HG02610 (cell line): Measurements from ENCODE around the gene HNRNPUL1.
"Not testable (repeated sequence)": the region's sequence is repeated elsewhere in the genome, so short reads cannot be mapped to it uniquely, and the experiment has no call there.

ENCODE experiments used
- ATAC-seq: cut with Tn5 transposase; IDR thresholded peaks from one replicate; pipeline ENCODE4 v1.9.1; 2021; ENCODE audit warnings: mild to moderate bottlenecking, moderate library complexity; ENCODE audit not compliant: unreplicated experiment

The HNRNPUL1 gene

GRCh38 chr19:41273076-41273475 is 8.9 kb downstream of the HNRNPUL1 start:
- ATAC-seq, result no peak

GRCh38 chr19:41274802-41275201 is 10.6 kb downstream of the HNRNPUL1 start:
- no peak for ATAC-seq

GRCh38 chr19:41276231-41276630 is 12.1 kb downstream of the HNRNPUL1 start:
- ATAC-seq, result no peak

- ATAC-seq, result no peak
Measured at GRCh38 chr19:41278478-41278877, 14.3 kb downstream of the HNRNPUL1 start.

GRCh38 chr19:41288673-41289530 is 24.7 kb downstream of the HNRNPUL1 start:
- ATAC-seq, result no peak

GRCh38 chr19:41289814-41290213 is 25.6 kb downstream of the HNRNPUL1 start:
- ATAC-seq, result not testable (repeated sequence)

- ATAC-seq, result no peak
Measured at GRCh38 chr19:41294393-41294792, 30.2 kb downstream of the HNRNPUL1 start.

- ATAC-seq, result no peak
Measured at GRCh38 chr19:41295499-41295898, 31.3 kb downstream of the HNRNPUL1 start.

- no peak for ATAC-seq
Measured at GRCh38 chr19:41296433-41296871, 32.3 kb downstream of the HNRNPUL1 start.

- peak; percentile 74 for ATAC-seq
Measured at GRCh38 chr19:41297628-41298347, 33.6 kb downstream of the HNRNPUL1 start.

DNA sequence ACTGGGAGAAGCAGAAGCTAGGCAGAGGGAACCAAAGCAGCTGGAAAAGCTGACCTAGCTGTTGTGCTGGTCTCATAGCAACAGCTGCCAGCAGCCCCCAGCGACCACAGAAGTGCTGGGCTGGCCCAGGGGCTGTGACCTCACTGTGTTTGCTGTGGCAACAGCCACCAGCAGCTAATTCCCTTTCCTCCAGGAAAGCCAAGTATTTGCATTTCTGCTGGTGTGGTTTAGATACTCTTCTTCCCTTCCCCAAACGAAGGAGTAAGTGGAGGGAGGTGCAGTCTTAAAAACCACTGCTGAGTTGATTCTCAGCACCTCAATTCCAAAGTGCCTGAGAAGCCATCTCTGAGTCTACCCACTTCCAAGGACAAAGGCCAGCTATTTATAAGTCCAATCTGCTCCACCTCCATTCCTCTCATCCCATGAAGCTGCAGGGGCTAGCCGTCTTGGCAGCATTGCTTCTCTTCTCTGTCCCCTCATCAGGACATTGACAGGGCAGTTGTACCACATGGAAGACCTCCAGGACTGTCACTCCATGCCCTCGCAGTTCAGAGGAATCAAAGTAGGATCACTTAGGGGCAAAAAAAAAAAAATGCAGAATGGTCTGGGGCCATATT is 34.3 kb downstream of the HNRNPUL1 start:
- ATAC-seq, result peak; percentile 23

GRCh38 chr19:41299046-41299754 is 35.0 kb downstream of the HNRNPUL1 start:
- no peak for ATAC-seq

GRCh38 chr19:41299755-41300089 is 35.5 kb downstream of the HNRNPUL1 start:
- no peak for ATAC-seq

- ATAC-seq, result no peak
Measured at GRCh38 chr19:41300555-41300954, 36.4 kb downstream of the HNRNPUL1 start.

DNA sequence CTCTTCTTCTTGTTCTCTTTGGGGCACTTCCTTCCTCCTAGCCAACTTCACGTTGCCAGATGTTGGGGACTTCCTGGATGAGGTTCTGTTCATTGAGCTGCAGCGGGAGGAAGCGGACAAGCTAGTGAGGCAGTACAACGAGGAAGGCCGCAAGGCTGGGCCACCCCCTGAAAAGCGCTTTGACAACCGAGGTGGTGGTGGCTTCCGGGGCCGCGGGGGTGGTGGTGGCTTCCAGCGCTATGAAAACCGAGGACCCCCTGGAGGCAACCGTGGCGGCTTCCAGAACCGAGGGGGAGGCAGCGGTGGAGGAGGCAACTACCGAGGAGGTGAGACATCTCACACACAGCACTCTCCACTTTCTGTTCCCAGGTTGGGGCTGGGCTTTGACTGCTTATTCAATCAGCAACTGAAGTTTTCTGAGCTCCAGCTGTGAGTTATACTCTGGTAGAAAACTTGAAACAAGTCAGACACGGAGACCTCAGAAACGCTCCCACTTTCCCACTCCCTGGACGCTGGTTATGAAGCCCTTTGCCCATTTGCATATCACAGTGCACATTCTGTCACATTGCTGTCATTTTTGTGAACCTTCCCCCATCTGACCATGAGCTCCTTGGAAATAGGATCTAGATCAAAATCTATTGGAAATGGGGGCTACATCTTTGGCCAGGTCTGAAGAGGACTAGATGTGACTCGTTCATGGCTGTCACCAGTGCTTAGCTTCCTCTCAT is 38.6 kb downstream of the HNRNPUL1 start:
- peak; percentile 46 for ATAC-seq

- ATAC-seq, result no peak
Measured at GRCh38 chr19:41303954-41304353, 39.8 kb downstream of the HNRNPUL1 start.

- ATAC-seq, result no peak
Measured at GRCh38 chr19:41304706-41305483, 40.7 kb downstream of the HNRNPUL1 start.

GRCh38 chr19:41305927-41306793 is 42.0 kb downstream of the HNRNPUL1 start:
- no peak for ATAC-seq
